Panc1 (cell line): ENCODE results near the gene PLCB4. TPM values are rescaled to one million over a fixed set of nuclear protein-coding genes. Genes with fewer than 3 reads are reported as not detected.

Experiments
- ATAC-seq: fragments of 200-7000 bp; cut with Tn5 transposase; 2 replicates; pipeline ENCODE4 v1.9.1; 2020; ENCODE audit warnings: mild to moderate bottlenecking, moderate library complexity
- BruUV-seq: library from RNA; stranded (reverse); fragments of 400-500 nt; replicated peaks from 2 replicates; lab custom pipeline; 2021; lab: Mats Ljungman, UMichigan
- CTCF ChIA-PET: fragments of 300-600 bp; sonication (Branson Sonifier 250); formaldehyde crosslinking; loops from one replicate; lab custom pipeline; 2022; ENCODE audit warnings: antibody characterized with exemption; lab: Charles Lee
- POLR2A ChIA-PET: fragments of 300-600 bp; sonication (Branson Sonifier 250); formaldehyde crosslinking; loops from one replicate; lab custom pipeline; 2022; ENCODE audit warnings: antibody characterized with exemption; lab: Charles Lee
- DNase-seq: peaks from one replicate; pipeline ENCODE4 v3.0.0-alpha.2; 2010; ENCODE audit warnings: low read depth, low spot score
- H3K27ac ChIP-seq: 2 replicates; pipeline ENCODE4 v1.5.1; 2011; ENCODE audit warnings: mild to moderate bottlenecking, low read length, inconsistent platforms
- H3K27me3 ChIP-seq: fragments of 200-500 bp; sonication (Bioruptor generic); 2 replicates; pipeline ENCODE4 v1.6.0; 2014; ENCODE audit warnings: low read length, inconsistent platforms; ENCODE audit not compliant: control insufficient read depth, insufficient read depth
- H3K36me3 ChIP-seq: fragments of 200-500 bp; sonication (Bioruptor generic); 2 replicates; pipeline ENCODE4 v1.5.1; 2014; ENCODE audit warnings: inconsistent platforms, mild to moderate bottlenecking, low read length, moderate library complexity; ENCODE audit not compliant: control insufficient read depth, insufficient read depth
- H3K4me1 ChIP-seq: 2 replicates; pipeline ENCODE4 v1.5.1; 2011; ENCODE audit warnings: inconsistent platforms, mild to moderate bottlenecking, low read length, moderate library complexity; ENCODE audit not compliant: control insufficient read depth, insufficient read depth
- H3K4me3 ChIP-seq, 2 experiments: 2 replicates each; pipeline ENCODE4 v1.5.1; 2011 to 2012; ENCODE audit warnings: low read depth in 2 of 2, low read length in 2 of 2, mild to moderate bottlenecking in 2 of 2, inconsistent platforms in 1 of 2, moderate library complexity in 1 of 2
- H3K9me3 ChIP-seq: fragments of 200-500 bp; sonication (Bioruptor generic); 2 replicates; pipeline ENCODE4 v1.5.1; 2014; ENCODE audit warnings: low read depth, mild to moderate bottlenecking, inconsistent platforms, low read length, moderate library complexity; ENCODE audit not compliant: control insufficient read depth, insufficient read depth
- CTCF ChIP-seq: fragments of 450-650 bp; IDR thresholded peaks from 2 replicates; pipeline ENCODE4 v1.5.1; 2017; ENCODE audit warnings: mild to moderate bottlenecking
- POLR2AphosphoS5 ChIP-seq: IDR thresholded peaks from 2 replicates; pipeline ENCODE4 v1.6.1; 2012; ENCODE audit warnings: mild to moderate bottlenecking, low read depth, low read length, moderate library complexity
- REST ChIP-seq, 2 experiments: IDR thresholded peaks; 2 replicates each; pipeline ENCODE4 v1.6.1; 2011 to 2012; ENCODE audit warnings: low read depth in 2 of 2, control low read depth in 1 of 2, low read length in 1 of 2, mild to moderate bottlenecking in 1 of 2, moderate library complexity in 1 of 2; ENCODE audit not compliant: insufficient read depth in 1 of 2
- SIN3A ChIP-seq: IDR thresholded peaks from 2 replicates; pipeline ENCODE4 v1.6.1; 2012; ENCODE audit warnings: low read depth, mild to moderate bottlenecking, low read length, moderate library complexity, borderline replicate concordance; ENCODE audit not compliant: insufficient read depth
- TCF7L2 ChIP-seq: IDR thresholded peaks from 2 replicates; pipeline ENCODE4 v1.6.1; 2011; ENCODE audit warnings: mild to moderate bottlenecking, low read depth, low read length, inconsistent platforms
- in situ Hi-C: cut with HindIII; loops from 2 replicates; pipeline ENCODE4 v1.10.0; 2016; ENCODE audit warnings: low sequenced_read_pairs, low pct_unique_long_range_greater_than_20kb
- intact Hi-C: fragments of 100-400 bp; cut with micrococcal nuclease; formaldehyde crosslinking; loops from one replicate; pipeline ENCODE4 v1.10.0; 2022; ENCODE audit not compliant: unreplicated experiment
- total RNA-seq: library from RNA; stranded (reverse); gene quantifications from one replicate; pipeline ENCODE4 v1.2.1, GENCODE V29; 2021; ENCODE audit not compliant: unreplicated experiment

The PLCB4 gene
- total RNA-seq, 1 experiment from 2014 or later = 1.5 TPM

GRCh38 chr20:9241232-9241692 lies 172.4 kb downstream of the PLCB4 start:
- no peak for ATAC-seq
- no TSS peak for BruUV-seq
- Histone ChIP-seq H3K27ac (no peak overlapping the region), H3K4me3 (no peak overlapping the region), H3K36me3 (no peaks in the 10 kb centered on the region), H3K9me3 (no peaks in the 10 kb centered on the region), H3K4me1 (no peaks in the 10 kb centered on the region), H3K27me3 (no peaks in the 10 kb centered on the region)
- in situ Hi-C loops (no loop called here), intact Hi-C loops (no loop called here)
- no peak for DNase-seq
- ChIA-PET POLR2A (no interaction called here), CTCF (no interaction called here)
- TF ChIP-seq CTCF (no peak), REST (IDR thresholded peaks at IDR 0.05; ENCODE audit: insufficient read depth in 1 of 2, low read depth in 2 of 2, low read length in 1 of 2) (no peak), SIN3A (no peak), POLR2AphosphoS5 (no peak), TCF7L2 (no peak)

GRCh38 chr20:9241721-9242427 lies 173.0 kb downstream of the PLCB4 start:
- no peaks in the 10 kb centered on the region for H3K36me3 ChIP-seq
- ATAC-seq = no peak
- H3K4me3 ChIP-seq = no peak overlapping the region
- no peaks in the 10 kb centered on the region for H3K9me3 ChIP-seq
- DNase-seq = no peak
- intact Hi-C loops = no loop called here
- ChIA-PET CTCF (no interaction called here), POLR2A (no interaction called here)
- no peaks in the 10 kb centered on the region for H3K4me1 ChIP-seq
- TF ChIP-seq SIN3A = no peak
- no peak for TF ChIP-seq CTCF
- TF ChIP-seq REST (IDR thresholded peaks at IDR 0.05; ENCODE audit: insufficient read depth in 1 of 2, low read depth in 2 of 2, low read length in 1 of 2) = no peak
- TF ChIP-seq TCF7L2 = no peak
- no peak for TF ChIP-seq POLR2AphosphoS5
- BruUV-seq = no TSS peak
- in situ Hi-C loops = no loop called here
- H3K27ac ChIP-seq = no peak overlapping the region
- H3K27me3 ChIP-seq = no peaks in the 10 kb centered on the region
